ENCODE measurements around the gene ZFR2.

The ZFR2 gene

GRCh38 chr19:3813473-3814392 is 55.1 kb downstream of the ZFR2 start:
- no peak for DNase-seq

GRCh38 chr19:3810708-3811355 is 58.0 kb downstream of the ZFR2 start:
- no peak for DNase-seq

GRCh38 chr19:3809881-3810707 is 58.7 kb downstream of the ZFR2 start:
- DNase-seq: no peak

GRCh38 chr19:3808420-3809143 is 60.3 kb downstream of the ZFR2 start:
- DNase-seq: no peak

- no peak for DNase-seq
These were observed 61.1 kb downstream of the ZFR2 start for GRCh38 chr19:3807574-3808354.

- DNase-seq: no peak
These were observed 61.7 kb downstream of the ZFR2 start for GRCh38 chr19:3807131-3807480.

GRCh38 chr19:3805859-3806258 is 63.0 kb downstream of the ZFR2 start:
- DNase-seq: no peak

- no peak for DNase-seq
These were observed 64.4 kb downstream of the ZFR2 start for GRCh38 chr19:3804429-3804828.

- no peak for DNase-seq
These were observed 64.9 kb downstream of the ZFR2 start for GRCh38 chr19:3803986-3804385.

- DNase-seq: no peak
These were observed 65.5 kb downstream of the ZFR2 start for GRCh38 chr19:3803114-3803888.

- no peak for DNase-seq
These were observed 67.3 kb downstream of the ZFR2 start for GRCh38 chr19:3801412-3802096.

- DNase-seq: no peak
These were observed 67.8 kb downstream of the ZFR2 start for GRCh38 chr19:3800996-3801395.

- DNase-seq: no peak
These were observed 70.7 kb downstream of the ZFR2 start for GRCh38 chr19:3798137-3798536.

GRCh38 chr19:3796358-3796757 is 72.5 kb downstream of the ZFR2 start:
- no peak for DNase-seq

- DNase-seq: no peak
These were observed 75.0 kb downstream of the ZFR2 start for GRCh38 chr19:3793799-3794198.

GRCh38 chr19:3792114-3792513 is 76.7 kb downstream of the ZFR2 start:
- no peak for DNase-seq

- DNase-seq: no peak
These were observed 77.9 kb downstream of the ZFR2 start for GRCh38 chr19:3790941-3791340.

- no peak for DNase-seq
These were observed 78.6 kb downstream of the ZFR2 start for GRCh38 chr19:3790209-3790734.

GRCh38 chr19:3788996-3789778 is 79.7 kb downstream of the ZFR2 start:
- DNase-seq: no peak

All from NCI-H446 (cell line).